HL-60 (cell line): ENCODE measurements around the gene PPP6R3.

Experiments
- DNase-seq, 2 experiments: peaks; one replicate each; pipeline ENCODE4 v3.0.0-alpha.2; 2010 to 2020; ENCODE audit warnings: low read depth in 1 of 2, low spot score in 1 of 2
- H3K27ac ChIP-seq: fragments of 250-450 bp; sonication (Bioruptor Pico); replicated peaks from 2 replicates; pipeline ENCODE4 v1.5.1; 2020; ENCODE audit warnings: mild to moderate bottlenecking, moderate library complexity
- H3K27me3 ChIP-seq: fragments of 250-450 bp; sonication (Bioruptor Pico); 2 replicates; pipeline ENCODE4 v1.5.1; 2021; ENCODE audit warnings: mild to moderate bottlenecking, moderate library complexity; ENCODE audit not compliant: insufficient read depth, poor library complexity, severe bottlenecking
- H3K4me3 ChIP-seq: replicated peaks from 2 replicates; pipeline ENCODE4 v1.5.1; 2011; ENCODE audit warnings: mild to moderate bottlenecking, control low read depth, low read length; ENCODE audit not compliant: insufficient read depth
- GABPA ChIP-seq: IDR thresholded peaks from 2 replicates; pipeline ENCODE4 v1.6.1; 2012; ENCODE audit warnings: low read depth
- POLR2AphosphoS5 ChIP-seq: IDR thresholded peaks from 2 replicates; pipeline ENCODE4 v1.6.1; 2012; ENCODE audit warnings: low read depth
- SPI1 ChIP-seq: IDR thresholded peaks from 2 replicates; pipeline ENCODE4 v1.6.1; 2012; ENCODE audit warnings: low read depth, mild to moderate bottlenecking, borderline replicate concordance
- TF ChIP-seq, protein P1 (sequence below): IDR thresholded peaks from 2 replicates; pipeline ENCODE4 v1.6.1; 2012; ENCODE audit warnings: low read depth; ENCODE audit not compliant: insufficient replicate concordance
- TF ChIP-seq, protein P2 (sequence below): IDR thresholded peaks from one replicate; pipeline ENCODE4 v1.5.1; 2011; ENCODE audit warnings: low read length, control low read depth, inconsistent platforms; ENCODE audit not compliant: insufficient read depth

The PPP6R3 gene

DNA sequence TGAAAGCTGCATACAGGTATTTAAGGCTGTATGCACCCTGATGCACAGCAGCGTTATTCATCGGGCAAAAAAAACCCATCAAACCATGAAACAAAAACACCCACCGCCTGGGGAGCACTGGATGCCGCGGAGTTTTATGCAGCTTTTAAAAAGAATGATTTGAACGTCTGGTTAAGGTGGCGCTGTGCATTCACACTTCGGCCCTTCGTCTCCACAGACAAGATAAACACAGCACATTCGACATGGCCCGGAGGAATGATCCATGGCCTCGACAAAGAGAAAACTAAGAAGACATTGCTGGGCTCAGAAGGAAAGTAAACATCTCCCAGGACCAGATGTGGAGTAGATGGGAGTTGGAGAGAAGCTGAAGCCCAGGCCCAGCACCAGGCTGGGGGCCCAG is 183.0 kb downstream of the PPP6R3 start:
- no peak for TF ChIP-seq GABPA
- no peak for TF ChIP-seq POLR2AphosphoS5
- TF ChIP-seq, protein P1, sequence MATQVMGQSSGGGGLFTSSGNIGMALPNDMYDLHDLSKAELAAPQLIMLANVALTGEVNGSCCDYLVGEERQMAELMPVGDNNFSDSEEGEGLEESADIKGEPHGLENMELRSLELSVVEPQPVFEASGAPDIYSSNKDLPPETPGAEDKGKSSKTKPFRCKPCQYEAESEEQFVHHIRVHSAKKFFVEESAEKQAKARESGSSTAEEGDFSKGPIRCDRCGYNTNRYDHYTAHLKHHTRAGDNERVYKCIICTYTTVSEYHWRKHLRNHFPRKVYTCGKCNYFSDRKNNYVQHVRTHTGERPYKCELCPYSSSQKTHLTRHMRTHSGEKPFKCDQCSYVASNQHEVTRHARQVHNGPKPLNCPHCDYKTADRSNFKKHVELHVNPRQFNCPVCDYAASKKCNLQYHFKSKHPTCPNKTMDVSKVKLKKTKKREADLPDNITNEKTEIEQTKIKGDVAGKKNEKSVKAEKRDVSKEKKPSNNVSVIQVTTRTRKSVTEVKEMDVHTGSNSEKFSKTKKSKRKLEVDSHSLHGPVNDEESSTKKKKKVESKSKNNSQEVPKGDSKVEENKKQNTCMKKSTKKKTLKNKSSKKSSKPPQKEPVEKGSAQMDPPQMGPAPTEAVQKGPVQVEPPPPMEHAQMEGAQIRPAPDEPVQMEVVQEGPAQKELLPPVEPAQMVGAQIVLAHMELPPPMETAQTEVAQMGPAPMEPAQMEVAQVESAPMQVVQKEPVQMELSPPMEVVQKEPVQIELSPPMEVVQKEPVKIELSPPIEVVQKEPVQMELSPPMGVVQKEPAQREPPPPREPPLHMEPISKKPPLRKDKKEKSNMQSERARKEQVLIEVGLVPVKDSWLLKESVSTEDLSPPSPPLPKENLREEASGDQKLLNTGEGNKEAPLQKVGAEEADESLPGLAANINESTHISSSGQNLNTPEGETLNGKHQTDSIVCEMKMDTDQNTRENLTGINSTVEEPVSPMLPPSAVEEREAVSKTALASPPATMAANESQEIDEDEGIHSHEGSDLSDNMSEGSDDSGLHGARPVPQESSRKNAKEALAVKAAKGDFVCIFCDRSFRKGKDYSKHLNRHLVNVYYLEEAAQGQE, result no peak
- TF ChIP-seq, protein P2, sequence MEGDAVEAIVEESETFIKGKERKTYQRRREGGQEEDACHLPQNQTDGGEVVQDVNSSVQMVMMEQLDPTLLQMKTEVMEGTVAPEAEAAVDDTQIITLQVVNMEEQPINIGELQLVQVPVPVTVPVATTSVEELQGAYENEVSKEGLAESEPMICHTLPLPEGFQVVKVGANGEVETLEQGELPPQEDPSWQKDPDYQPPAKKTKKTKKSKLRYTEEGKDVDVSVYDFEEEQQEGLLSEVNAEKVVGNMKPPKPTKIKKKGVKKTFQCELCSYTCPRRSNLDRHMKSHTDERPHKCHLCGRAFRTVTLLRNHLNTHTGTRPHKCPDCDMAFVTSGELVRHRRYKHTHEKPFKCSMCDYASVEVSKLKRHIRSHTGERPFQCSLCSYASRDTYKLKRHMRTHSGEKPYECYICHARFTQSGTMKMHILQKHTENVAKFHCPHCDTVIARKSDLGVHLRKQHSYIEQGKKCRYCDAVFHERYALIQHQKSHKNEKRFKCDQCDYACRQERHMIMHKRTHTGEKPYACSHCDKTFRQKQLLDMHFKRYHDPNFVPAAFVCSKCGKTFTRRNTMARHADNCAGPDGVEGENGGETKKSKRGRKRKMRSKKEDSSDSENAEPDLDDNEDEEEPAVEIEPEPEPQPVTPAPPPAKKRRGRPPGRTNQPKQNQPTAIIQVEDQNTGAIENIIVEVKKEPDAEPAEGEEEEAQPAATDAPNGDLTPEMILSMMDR, result no peak
- no peak for TF ChIP-seq SPI1
- no peak overlapping the region for H3K4me3 ChIP-seq
- H3K27me3 ChIP-seq, result no peaks in the 10 kb centered on the region
- H3K27ac ChIP-seq, result no peak overlapping the region
- DNase-seq, result no peak

DNA sequence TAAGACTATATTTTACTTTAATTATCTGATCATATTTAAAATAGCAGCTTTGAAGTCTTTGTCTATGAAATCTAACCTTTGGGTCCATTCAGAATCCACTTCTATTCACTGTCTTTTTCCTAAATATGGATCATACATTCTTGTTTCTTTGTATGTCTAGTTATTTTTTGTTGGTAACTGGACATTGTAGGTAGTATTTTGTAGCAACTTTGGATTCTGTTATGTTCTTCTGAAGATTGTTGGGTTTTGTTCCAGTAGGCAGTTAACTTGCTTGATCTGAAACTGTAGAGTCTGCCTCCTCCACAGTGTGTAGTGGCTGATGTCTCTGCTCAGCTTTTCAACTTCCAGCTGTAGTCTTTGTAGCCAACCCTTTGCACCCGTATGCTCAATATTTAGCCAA is 186.3 kb downstream of the PPP6R3 start:
- Histone ChIP-seq H3K4me3 (no peak overlapping the region), H3K27me3 (no peaks in the 10 kb centered on the region), H3K27ac (no peak overlapping the region)
- no peak for DNase-seq
- TF ChIP-seq GABPA (no peak), POLR2AphosphoS5 (no peak), SPI1 (no peak)
- TF ChIP-seq, protein P2, result no peak
- TF ChIP-seq, protein P1, result no peak

DNA sequence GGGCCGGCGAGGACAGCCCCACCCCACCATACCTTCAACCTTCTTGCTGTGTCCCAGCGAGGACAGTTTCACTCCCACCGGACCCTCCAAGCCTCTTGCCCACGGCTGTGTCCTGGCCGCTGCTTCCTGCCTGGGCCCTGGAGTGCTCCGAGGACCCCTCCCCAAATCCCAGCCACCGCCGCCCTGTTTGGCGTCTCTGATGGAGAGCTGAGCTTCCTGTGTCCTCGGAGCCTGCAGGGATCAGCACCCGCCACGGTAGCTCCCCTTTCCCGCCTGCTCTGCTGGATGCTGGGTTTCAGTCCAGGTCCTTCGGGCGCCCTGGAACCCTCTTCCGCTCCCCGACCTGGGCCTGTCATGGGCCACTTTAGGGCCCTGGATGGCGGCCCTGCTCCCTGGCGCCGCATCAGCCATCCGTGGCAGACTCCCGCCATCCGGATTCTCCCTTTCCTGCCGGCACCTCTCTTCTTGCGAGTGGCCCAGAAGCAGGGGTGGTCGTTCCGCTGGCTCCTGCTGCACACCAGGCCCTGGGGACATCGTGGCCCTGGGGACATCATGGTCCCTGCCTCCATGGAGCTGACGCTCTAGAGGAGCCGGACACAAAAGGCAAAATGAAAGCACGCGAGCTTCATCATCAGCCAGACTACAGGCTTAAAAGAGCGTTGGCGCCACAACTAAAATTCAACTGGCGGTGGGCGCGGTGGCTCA is 189.5 kb downstream of the PPP6R3 start:
- no peak for DNase-seq
- Histone ChIP-seq H3K27me3 (no peaks in the 10 kb centered on the region), H3K27ac (no peak overlapping the region), H3K4me3 (no peak overlapping the region)
- TF ChIP-seq, protein P1, result no peak
- TF ChIP-seq SPI1 (no peak), GABPA (no peak), POLR2AphosphoS5 (no peak)
- TF ChIP-seq, protein P2, result no peak
